HG02870 (cell line): ENCODE measurements around the gene GGCT.
"Not testable (repeated sequence)": the region's sequence is repeated elsewhere in the genome, so short reads cannot be mapped to it uniquely, and the experiment has no call there.

Experiments used
- ATAC-seq: cut with Tn5 transposase; IDR thresholded peaks from one replicate; pipeline ENCODE4 v1.9.1; 2021; ENCODE audit warnings: mild to moderate bottlenecking, moderate library complexity; ENCODE audit not compliant: unreplicated experiment

GGCT gene

DNA sequence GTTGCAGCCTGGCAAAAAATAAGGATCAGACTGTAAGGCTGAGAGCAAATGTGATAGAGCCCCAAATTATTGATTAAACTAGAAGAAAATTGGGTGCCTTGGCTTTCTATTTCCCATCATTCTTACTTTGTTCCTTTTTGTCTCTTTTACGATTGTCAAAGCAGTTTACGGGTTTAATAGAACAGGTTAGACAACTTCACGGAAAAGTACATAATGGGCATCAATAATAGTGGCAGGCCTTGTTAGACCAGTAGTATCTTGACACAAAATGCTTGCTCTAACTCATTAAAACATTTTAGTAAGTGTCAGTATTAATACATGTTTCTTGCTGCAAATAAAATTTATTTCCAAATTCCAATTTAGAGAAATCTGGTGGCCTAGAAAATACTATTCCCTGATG, 14.5 kb upstream of the GGCT start:
- no peak for ATAC-seq

DNA sequence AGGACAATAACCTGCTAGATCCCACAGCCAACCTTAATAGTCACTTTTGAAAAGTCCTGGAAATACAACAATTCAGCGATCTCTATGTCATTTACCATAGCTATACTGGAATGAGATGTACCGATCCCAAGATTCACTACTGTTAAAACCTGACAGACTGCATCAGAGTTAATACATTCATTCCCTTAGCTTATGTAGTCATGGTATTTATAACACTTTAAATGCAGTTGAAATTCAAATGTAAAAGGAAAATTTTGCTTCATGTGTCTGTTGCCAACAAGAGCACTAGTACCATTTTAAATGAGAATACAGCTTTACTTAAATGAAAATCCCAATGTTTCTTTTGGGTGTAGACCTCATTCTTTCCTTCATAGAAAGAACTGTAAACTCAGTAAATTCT, 11.1 kb upstream of the GGCT start:
- ATAC-seq, result no peak

DNA sequence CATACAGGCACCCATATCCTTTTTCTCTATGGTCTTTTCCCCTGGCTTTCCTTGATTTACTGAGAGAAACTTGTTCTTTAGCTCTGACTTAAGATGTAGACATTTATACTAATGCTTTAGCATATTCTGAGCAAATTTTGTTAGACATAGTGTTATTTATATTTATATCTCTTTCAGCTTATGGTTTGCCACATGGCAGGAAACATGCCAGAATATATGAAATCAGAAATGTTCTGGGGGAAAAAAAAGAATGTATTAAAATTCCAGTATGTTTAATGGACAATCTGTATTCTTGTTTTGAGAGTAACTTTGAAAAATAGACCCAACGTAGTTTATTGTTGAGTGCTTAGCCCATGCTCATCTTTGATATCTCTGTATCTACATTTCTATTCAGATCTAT, 10.1 kb upstream of the GGCT start:
- no peak for ATAC-seq

DNA sequence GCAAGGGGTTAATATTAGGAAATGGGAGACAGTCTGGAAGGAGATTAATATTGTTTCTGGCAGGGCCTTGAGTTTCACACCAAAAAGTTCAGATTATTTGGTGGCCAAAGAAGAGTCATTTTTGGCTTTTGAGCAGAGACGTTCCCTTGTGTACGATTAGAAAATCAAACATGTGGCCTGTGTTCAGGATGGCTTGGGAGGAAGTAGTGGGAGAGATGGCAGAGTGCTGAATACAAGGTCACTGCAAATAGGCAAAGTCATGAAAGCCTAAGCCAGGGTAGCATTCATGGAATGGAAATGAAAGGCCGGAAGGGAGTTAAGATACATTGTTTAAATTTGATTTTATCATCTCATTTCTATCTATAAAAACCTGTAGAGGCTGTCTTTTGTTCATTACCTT, 9.5 kb upstream of the GGCT start:
- ATAC-seq, result no peak

DNA sequence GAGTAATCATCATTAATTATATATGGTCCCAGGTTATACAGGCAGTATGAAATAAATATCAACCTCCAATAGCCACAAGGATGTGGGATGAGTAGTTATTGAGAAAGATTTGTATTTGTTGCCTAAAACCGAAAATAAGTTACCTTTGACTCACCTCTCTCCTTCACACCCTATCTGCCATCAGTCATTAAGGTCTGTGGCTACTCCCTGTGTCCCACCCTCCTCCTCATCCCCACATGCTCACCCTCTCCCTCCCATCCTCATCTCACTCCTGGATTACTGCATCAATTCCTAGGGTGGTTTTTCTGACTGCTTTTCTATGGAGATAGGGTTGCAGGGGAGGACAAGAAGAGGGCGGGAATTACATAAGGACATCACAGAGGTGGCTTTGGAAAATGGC, 9.1 kb upstream of the GGCT start:
- no peak for ATAC-seq

DNA sequence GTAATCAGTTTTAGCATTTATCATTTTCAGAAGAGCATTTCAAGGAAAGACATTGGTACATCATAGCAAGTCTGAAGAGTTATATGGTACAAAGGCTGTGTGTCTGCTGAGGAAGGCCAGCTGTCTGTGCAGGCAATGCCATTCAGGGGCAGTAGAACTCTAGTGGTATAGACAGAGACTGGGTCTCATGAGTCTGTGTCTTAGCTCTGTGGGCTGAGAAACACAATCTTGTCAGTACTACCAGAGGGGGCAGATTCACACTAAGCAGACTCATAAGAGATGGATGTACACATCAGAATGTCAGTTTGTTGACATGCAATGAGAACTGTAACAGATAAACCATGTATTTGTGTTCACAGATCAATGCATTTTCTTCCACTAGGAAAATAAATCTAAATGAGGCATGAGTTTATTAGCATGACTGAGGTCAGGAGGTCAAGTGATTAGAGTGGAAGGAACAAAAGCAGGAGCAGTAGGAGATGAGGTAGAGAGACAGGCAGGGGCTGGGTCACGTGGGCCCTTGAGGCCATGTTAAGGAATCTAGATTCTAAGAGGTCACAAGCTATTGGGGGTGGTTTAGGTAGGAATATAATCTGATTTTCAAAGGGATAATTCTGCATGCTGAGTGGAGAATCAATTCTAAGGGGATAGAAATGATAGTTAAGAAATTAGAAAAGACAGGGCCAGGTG, 7.5 kb upstream of the GGCT start:
- ATAC-seq, result no peak

DNA sequence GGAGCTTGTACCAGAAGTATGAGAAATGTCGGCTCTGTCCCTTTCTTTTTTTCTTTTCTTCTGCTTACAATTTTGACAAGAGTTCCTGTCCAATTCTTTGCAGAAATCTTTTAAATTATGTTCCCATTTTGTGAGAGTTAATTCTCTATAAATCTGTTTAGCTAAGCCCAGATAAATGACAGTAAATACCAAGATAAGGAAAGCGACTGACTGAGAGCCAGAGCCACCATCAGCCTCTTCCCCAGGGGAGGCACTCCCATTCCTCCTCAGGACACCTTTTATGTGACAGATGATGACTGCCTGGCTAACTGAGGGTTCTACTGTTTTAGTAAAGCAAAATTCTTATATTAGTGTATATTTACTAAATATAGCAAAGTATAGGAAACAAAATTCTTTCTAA, 6.9 kb upstream of the GGCT start:
- no peak for ATAC-seq

DNA sequence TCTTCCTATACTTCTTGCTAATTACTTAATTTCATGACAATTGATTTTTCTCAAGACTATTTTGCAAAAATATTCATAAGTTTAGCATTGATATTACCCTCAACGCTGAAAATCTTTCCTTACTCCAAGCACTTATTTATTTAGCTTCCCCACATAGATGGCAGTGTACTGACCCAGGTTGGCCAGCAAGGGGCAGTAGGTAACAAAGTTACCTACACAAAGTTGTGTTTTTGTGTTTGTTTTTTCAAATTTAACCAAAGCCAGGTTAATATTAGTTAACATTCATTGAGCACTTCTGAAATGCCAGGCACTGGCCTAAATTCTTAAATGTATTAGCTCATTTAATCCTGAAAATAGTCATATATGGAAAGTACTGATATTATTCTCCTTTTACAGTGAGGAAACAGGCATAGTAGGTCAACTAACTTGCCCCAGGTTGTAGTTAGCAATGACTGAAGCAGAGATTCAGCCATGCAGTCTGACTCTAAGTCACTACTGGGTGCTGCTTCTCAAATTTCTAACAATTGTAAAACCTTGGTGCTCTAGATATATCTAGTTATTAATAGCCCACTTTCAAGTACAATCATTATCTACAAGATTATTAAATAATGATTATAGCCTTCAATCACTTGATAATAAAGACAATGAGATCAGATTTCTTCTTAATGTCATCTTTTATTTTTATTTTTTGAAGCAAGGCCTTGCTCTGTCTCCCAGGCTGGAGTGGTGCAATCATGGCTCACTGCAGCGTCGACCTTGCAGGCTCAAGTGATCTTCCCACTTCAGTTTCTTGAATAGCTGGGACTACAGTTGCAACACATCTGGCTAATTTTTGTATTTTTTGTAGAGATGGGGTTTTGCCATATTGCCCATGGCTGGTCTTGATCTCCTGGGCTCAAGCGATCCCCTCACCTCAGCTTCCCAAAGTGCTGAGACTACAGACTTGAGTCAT, 5.8 kb upstream of the GGCT start:
- no peak for ATAC-seq

DNA sequence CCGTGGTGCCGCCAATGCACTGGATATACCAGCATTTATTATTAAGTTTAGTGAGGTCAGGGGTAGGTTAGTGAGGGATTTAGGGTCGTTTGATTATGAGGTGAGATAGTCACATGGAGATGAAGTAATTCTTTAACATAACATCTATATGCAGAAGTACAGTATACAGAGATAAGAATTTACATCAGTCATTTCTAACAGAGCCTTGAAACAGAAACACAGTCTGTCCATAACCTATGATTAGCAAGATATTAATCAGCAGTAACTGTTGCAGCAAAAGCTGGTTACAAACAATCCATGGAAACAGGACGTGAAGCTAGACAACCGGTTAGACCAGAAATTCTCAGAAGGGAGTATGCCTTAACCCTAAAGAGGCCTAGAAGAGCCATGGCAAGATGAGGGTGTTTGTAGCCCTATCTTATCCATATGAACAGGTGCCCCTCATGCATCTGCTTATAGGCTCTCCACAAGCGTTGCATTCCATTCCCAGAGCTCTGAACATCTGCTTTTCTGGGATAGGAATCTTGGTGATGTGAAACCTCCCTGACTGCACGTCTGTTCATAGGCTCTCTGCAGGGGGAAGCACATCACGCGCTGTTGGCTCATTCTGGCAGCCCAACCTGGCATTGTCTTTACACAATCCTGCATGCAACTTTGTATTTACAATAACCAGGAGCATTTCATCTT, 4.7 kb upstream of the GGCT start:
- ATAC-seq, result not testable (repeated sequence)

DNA sequence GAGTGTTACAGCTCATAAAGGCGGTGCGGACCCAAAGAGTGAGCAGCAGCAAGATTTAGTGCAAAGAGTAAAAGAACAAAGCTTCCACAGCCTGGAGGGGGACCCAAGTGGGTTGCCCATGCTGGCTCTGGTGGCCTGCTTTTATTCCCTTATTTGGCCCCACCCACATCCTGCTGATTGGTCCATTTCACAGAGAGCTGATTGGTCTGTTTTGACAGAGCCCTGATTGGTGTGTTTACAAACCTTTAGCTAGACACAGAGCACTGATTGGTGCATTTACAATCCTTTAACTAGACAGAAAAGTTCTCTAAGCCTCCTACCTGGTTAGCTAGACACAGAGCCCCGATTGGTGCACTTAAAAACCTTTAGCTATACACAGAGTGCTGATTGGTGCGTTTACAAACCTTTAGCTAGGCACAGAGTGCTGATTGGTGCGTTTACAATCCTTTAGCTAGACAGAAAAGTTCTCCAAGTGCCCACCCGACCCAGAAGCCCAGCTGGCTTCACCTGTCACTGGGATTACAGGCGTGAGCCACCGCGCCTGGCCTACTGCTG, 2.8 kb upstream of the GGCT start:
- ATAC-seq, result not testable (repeated sequence)

DNA sequence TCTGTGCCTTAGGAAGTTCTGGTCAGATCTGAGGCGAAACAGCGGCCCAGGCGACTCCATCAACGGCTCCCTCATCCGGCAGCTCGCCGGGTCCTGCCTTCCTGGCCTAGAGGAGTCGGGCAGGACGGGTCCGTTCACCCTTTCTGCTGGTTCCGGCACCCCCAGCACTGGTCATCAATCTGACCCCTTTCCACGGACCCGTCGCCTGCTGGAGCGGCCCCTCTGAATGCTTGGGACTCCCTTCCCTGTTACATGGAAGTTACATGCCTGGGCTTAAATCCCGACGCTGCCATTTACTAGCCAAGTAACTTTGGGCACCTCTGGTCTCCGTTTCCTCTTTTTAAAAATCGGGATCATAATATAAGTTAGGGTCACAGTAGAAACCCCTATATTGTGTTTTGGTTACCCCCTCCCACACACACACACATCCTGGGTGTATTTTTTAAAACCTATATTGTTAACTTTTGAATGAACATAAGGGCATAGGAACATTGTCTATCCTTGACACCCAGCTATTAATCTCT, 607 bp upstream of the GGCT start:
- no peak for ATAC-seq

DNA sequence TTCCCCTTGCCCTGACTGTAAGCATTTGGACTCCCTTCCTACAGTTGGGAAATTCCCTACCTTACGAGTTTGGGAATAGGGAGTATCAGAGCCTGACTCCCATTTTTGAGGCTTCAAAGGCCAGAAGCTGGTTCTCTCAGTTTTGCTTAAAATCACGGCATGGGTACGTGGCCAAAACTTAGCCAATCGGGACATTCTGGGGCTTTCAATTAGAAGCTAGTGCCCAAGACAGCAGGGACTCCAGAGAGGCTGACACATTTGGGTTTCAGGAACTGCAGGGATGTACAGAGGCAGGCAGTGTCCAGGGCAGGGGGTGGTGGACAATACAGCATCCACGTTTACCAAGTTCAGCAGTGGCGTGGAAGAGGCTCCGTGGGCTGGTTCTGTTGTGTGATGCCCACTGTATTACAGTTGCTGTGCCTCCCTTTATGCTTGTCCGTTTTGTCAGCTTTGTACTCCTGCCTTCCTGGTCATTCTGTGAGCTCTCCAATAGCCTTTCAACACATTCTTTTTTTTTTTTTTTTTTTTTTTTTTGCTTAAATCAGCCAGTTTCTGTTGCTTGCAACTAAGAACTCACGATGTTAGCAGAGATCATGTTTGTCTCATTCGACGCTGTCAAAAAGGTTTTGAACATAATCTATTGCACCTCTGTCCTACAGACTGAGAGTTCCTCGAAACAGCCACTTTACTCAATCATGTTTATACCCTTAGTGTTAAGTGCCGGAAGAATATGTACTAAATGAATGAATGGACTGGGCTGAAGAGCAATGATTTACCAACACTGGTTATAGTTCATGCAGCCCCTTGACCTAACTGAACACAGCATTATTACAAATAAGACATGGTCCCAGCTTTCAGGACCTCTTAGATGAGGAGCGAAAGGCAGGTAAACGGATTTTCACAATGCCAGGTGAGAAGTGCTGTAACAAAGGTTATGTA, 1.1 kb downstream of the GGCT start:
- ATAC-seq, result no peak

DNA sequence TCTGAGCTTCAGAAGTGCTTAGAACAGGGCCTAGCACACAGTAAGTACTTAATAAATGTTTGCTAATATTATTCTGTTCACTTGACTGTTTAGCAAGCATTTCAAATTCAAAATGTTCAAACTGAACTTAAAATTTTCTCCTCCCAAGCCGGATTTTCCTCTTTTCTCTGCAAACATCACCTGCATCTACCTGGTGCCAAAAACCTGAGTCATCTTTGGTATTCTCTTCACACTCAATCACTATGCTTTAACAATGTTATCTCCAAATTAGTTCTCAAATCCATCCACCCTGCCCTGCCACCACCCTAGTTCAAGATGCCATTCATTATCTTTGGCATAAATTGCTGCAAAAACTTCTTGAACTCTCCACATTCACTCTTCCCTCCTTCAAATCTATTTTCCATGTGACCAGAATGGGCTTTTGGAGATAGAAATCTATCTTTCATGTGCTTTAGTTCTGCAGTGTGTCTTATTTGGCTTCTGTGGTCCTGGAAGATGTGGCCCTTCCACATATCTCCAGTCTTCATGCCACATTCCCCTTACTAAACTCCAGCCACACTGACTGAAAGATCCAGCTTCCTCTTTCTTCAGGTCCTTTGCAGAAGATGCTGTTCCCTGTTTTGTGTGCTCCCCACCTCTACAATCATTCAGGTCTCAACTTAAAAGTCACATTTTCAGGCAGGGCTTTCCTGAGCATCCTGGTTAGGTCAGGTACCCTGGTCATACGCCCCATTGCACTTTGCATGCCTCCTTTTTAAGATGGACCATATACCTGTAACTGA, 2.0 kb downstream of the GGCT start:
- ATAC-seq, result no peak

DNA sequence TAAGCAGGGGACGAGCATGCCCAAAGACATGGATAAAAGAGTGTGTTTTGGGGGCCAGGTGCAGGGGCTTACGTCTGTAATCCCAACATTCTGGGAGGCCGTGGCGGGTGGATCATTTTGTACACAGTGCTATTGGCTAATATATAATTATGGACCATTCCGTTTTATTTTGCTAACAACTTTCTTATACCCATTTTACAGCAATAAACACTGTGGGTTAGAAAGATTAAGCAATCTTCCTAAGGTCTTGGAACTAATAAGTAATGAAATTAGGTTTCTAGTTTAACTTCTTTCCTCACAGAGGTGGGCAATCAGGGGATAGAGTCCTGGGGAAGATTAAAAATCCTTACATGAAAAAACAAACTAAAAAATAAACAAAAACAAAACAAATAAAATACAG, 3.4 kb downstream of the GGCT start:
- no peak for ATAC-seq

DNA sequence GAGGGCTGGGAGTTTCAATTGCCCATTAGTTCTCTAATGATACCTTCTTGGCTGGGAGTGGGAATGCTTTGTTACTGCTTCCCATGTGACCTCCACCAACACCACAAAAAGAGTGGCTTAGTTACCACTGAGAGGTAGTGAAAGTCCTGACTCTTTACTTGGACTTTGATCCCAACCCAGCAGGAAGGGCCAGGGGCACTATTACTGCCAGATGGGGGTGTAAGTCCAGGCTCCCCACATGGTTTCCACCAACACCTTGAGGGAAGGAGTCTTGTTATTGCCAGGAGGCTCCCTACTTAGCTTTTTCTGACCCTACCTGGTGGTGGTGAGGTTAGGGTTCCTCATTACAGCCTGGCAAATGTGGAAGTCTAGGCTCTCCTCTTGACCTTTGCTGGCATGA, 11.4 kb downstream of the GGCT start:
- no peak for ATAC-seq

DNA sequence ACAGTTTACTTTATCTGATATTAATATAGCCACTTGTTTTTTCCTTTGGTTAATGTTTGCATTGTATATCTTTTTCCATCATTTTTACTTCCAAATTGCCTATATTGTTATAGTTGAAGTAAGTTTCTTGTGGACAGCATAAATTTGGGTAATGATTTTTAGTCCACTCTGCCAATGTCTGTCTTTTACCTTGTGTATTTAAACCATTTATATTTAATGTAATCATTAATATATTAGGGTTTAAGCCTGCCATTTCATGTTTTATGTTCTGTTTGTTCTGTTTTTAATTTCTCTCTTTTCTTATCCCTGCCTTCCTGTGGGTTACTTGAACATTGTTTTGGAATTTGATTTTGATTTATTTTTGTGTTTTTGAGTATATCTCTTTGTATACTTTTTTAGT, 13.2 kb downstream of the GGCT start:
- ATAC-seq, result no peak

DNA sequence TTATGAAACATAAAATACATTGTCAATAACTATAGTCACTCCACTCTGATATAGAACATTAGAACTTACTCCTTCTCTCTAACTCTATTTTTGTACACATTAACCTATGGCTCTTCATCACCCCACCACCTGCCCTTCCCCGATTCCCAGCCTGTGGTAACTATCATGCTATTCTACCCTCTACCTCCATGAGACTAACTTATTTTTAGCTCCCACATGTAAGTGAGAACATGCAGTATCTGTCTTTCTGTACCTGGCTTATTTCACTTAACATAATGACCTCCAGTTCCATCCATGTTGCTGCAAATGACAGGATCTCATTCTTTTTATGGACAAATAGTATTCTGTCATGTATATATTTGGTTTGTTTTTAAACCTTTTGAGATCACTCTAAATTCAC, 17.3 kb downstream of the GGCT start:
- no peak for ATAC-seq

DNA sequence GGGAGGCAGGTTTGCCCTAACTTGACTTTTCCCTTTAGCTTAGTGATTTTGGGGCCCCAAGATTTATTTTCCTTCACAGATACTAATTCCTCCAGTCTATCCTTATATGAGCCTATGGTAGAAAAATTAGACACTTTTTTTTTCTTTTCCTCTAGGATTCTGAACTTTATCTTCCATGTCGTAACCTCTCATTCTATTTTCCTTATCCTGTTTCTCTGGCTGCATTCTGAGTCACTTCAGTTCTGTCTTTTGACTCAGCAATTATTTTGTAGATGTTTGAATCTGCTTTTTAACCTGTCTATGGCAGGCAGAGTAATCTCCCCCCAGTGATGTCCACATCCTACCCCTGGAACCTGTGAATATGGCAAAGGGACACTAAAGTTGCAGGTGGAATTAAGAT, 19.0 kb downstream of the GGCT start:
- ATAC-seq, result no peak

DNA sequence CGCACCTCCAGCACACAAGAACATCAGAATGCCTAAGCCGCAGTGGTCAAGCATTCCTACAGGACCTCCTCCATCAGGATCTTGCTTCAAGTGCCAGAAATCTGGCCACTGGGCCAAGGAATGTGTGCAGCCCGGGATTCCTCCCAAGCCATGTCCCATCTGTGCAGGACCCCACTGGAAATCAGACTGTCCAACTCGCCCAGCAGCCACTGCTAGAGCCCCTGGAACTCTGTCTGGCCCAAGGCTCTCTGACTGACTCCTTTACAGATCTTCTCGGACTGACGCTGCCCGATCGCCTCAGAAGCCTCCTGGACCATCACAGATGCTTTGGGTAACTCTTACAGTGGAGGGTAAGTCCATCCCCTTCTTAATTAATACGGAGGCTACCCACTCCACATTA, 23.2 kb downstream of the GGCT start:
- not testable (repeated sequence) for ATAC-seq
